WTC11 (cell line): ENCODE results near the gene SDF4.

ENCODE experiments used
- CBFB ChIP-seq: sonication (generic); formaldehyde crosslinking; IDR thresholded peaks from 2 replicates; pipeline ENCODE4 v1.8.1; 2022; ENCODE audit warnings: mild to moderate bottlenecking, low read depth, missing genetic modification reagents
- ETV6 ChIP-seq: sonication (generic); formaldehyde crosslinking; IDR thresholded peaks from 2 replicates; pipeline ENCODE4 v1.8.1; 2022; ENCODE audit warnings: mild to moderate bottlenecking, missing genetic modification reagents
- JUN ChIP-seq: sonication (generic); formaldehyde crosslinking; IDR thresholded peaks from 2 replicates; pipeline ENCODE4 v1.8.0; 2023; ENCODE audit warnings: mild to moderate bottlenecking, missing genetic modification reagents
- MYBL2 ChIP-seq: sonication (generic); formaldehyde crosslinking; IDR thresholded peaks from 2 replicates; pipeline ENCODE4 v1.8.1; 2023; ENCODE audit warnings: mild to moderate bottlenecking, moderate library complexity, missing genetic modification reagents
- NFE2L1 ChIP-seq: sonication (generic); formaldehyde crosslinking; IDR thresholded peaks from 2 replicates; pipeline ENCODE4 v1.8.1; 2023; ENCODE audit warnings: missing genetic modification reagents
- TF ChIP-seq, protein P1 (sequence below): sonication (generic); formaldehyde crosslinking; conservative IDR thresholded peaks from 2 replicates; pipeline ENCODE4 v1.8.1; 2022; ENCODE audit warnings: mild to moderate bottlenecking, missing genetic modification reagents
- TF ChIP-seq, protein P2 (sequence below): fragments of 200-600 bp; IDR thresholded peaks from 2 replicates; pipeline ENCODE4 v1.8.0; 2022; ENCODE audit warnings: antibody characterized with exemption

DNA sequence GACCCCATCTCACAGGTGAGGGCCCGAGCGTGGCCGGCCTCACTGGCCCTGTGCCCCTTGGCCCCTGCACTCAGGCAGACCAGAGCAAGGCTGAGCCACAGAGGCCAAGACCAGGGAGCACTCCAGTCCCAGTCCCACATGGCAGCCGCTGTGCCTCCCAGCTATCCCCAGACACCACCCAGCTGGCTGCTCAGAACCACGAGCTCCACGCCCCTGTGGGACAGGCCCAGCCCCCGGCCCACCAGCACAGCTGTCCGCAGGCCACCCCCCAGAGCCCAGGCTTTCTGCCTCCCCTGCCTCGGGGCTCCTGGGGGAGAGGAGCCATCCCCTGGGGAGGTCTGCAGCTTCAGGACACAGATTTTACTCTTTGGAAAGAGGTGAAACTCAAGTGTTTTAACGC lies 23.8 kb upstream of the SDF4 start:
- TF ChIP-seq NFE2L1 (CRISPR knock-in tag): no peak
- TF ChIP-seq, protein P1, sequence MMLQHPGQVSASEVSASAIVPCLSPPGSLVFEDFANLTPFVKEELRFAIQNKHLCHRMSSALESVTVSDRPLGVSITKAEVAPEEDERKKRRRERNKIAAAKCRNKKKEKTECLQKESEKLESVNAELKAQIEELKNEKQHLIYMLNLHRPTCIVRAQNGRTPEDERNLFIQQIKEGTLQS: no peak
- no peak for TF ChIP-seq JUN
- no peak for TF ChIP-seq MYBL2 (CRISPR knock-in tag)
- TF ChIP-seq, protein P2, sequence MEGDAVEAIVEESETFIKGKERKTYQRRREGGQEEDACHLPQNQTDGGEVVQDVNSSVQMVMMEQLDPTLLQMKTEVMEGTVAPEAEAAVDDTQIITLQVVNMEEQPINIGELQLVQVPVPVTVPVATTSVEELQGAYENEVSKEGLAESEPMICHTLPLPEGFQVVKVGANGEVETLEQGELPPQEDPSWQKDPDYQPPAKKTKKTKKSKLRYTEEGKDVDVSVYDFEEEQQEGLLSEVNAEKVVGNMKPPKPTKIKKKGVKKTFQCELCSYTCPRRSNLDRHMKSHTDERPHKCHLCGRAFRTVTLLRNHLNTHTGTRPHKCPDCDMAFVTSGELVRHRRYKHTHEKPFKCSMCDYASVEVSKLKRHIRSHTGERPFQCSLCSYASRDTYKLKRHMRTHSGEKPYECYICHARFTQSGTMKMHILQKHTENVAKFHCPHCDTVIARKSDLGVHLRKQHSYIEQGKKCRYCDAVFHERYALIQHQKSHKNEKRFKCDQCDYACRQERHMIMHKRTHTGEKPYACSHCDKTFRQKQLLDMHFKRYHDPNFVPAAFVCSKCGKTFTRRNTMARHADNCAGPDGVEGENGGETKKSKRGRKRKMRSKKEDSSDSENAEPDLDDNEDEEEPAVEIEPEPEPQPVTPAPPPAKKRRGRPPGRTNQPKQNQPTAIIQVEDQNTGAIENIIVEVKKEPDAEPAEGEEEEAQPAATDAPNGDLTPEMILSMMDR: no peak
- TF ChIP-seq ETV6: no peak
- no peak for TF ChIP-seq CBFB (CRISPR knock-in tag)
